NCI-H128 (cell line): ENCODE results near the gene MAP3K9.
"Not testable (repeated sequence)": the region's sequence is repeated elsewhere in the genome, so short reads cannot be mapped to it uniquely, and the experiment has no call there.

Source experiments
- DNase-seq: peaks from one replicate; lab custom pipeline; 2025; ENCODE audit not compliant: unreplicated experiment; lab: John Stamatoyannopoulos, UW

The MAP3K9 gene

GRCh38 chr14:70726651-70727375 lies 82.5 kb downstream of the MAP3K9 start:
- DNase-seq: no peak

GRCh38 chr14:70724944-70725343 lies 84.4 kb downstream of the MAP3K9 start:
- DNase-seq: no peak

GRCh38 chr14:70724110-70724509 lies 85.2 kb downstream of the MAP3K9 start:
- no peak for DNase-seq

- DNase-seq: no peak
Measured at GRCh38 chr14:70723276-70723675, 86.0 kb downstream of the MAP3K9 start.

GRCh38 chr14:70722418-70722817 lies 86.9 kb downstream of the MAP3K9 start:
- DNase-seq: no peak

- DNase-seq: no peak
Measured at GRCh38 chr14:70721542-70721941, 87.8 kb downstream of the MAP3K9 start.

- no peak for DNase-seq
Measured at GRCh38 chr14:70718383-70719118, 90.8 kb downstream of the MAP3K9 start.

GRCh38 chr14:70716958-70717357 lies 92.4 kb downstream of the MAP3K9 start:
- DNase-seq: no peak

- no peak for DNase-seq
Measured at GRCh38 chr14:70716483-70716882, 92.8 kb downstream of the MAP3K9 start.

GRCh38 chr14:70714055-70714550 lies 95.2 kb downstream of the MAP3K9 start:
- peak; percentile 49 for DNase-seq

GRCh38 chr14:70713511-70713916 lies 95.8 kb downstream of the MAP3K9 start:
- no peak for DNase-seq

- DNase-seq: no peak
Measured at GRCh38 chr14:70713096-70713495, 96.2 kb downstream of the MAP3K9 start.

- DNase-seq: no peak
Measured at GRCh38 chr14:70711451-70711850, 97.9 kb downstream of the MAP3K9 start.

- DNase-seq: peak; percentile 36
Measured at GRCh38 chr14:70709726-70710382, 99.5 kb downstream of the MAP3K9 start.

- DNase-seq: no peak
Measured at GRCh38 chr14:70708717-70709570, 100.4 kb downstream of the MAP3K9 start.

- DNase-seq: no peak
Measured at GRCh38 chr14:70707138-70708038, 101.9 kb downstream of the MAP3K9 start.

- DNase-seq: no peak
Measured at GRCh38 chr14:70706177-70706576, 103.1 kb downstream of the MAP3K9 start.

- DNase-seq: no peak
Measured at GRCh38 chr14:70704960-70705359, 104.4 kb downstream of the MAP3K9 start.

GRCh38 chr14:70703621-70704168 lies 105.6 kb downstream of the MAP3K9 start:
- not testable (repeated sequence) for DNase-seq

- no peak for DNase-seq
Measured at GRCh38 chr14:70702161-70702560, 107.2 kb downstream of the MAP3K9 start.
